Lower lobe of right lung (tissue), 2 donors: ENCODE data around the gene RIPK4. TPM values are rescaled to one million over a fixed set of nuclear protein-coding genes. Genes with fewer than 3 reads are reported as not detected.

Source experiments
- ATAC-seq, 2 donors: fragments of 200-7000 bp; cut with Tn5 transposase; one replicate each; pipeline ENCODE4 v1.9.1; 2020 to 2022; ENCODE audit warnings: mild to moderate bottlenecking in 2 of 2, moderate library complexity in 2 of 2
- DNase-seq: peaks from one replicate; pipeline ENCODE4 v3.0.0-alpha.2; 2020
- H3K27ac ChIP-seq: fragments of 200-600 bp; one replicate; pipeline ENCODE4 v1.8.0; 2022
- H3K27me3 ChIP-seq: fragments of 200-600 bp; one replicate; pipeline ENCODE4 v1.8.0; 2022; ENCODE audit warnings: low read depth
- H3K36me3 ChIP-seq: fragments of 200-600 bp; one replicate; pipeline ENCODE4 v1.8.0; 2022; ENCODE audit warnings: mild to moderate bottlenecking
- H3K4me1 ChIP-seq: fragments of 200-600 bp; one replicate; pipeline ENCODE4 v1.8.0; 2022
- H3K4me3 ChIP-seq: fragments of 200-600 bp; one replicate; pipeline ENCODE4 v1.8.0; 2022; ENCODE audit warnings: mild to moderate bottlenecking
- H3K9me3 ChIP-seq: fragments of 200-600 bp; one replicate; pipeline ENCODE4 v1.8.0; 2022
- intact Hi-C: fragments of 100-400 bp; cut with DNase I; formaldehyde crosslinking; loops from one replicate; pipeline ENCODE4 v1.11.0; 2022
- total RNA-seq: library from RNA; stranded (reverse); fragmentation: NEBNext Ultra II Directional; extraction: Animal tissue kit (Norgen Biotek cat#: 25700); gene quantifications from one replicate; pipeline ENCODE4 v1.2.1, GENCODE V29; 2021
- TF ChIP-seq, protein P1 (sequence below): fragments of 200-600 bp; IDR thresholded peaks from one replicate; pipeline ENCODE4 v1.8.0; 2022; ENCODE audit warnings: antibody characterized with exemption, mild to moderate bottlenecking
- donor health status: DM: no; HTN: yes; CAD: no; lungs with severe emphysema.

Gene RIPK4
- total RNA-seq, 1 donor from 2014 or later = 8.7 TPM

DNA sequence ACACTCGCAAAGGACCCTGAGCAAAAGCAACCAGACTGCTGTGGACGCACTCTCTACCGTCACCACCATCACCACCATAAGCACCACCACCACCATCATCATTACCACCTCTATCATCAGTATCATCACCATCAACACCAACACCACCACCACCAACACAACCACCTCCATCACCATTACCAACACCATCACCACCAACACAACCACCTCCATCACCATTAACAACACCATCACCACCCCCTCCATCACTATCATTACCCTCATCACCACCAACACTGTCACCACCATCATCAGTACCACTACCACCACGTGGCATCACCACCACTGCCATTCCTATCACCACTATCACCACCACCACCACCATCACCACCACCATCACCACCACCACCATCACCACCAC lies 38.8 kb upstream of the RIPK4 start:
- Histone ChIP-seq H3K36me3 (peaks cover 40% of the 10 kb centered on the region), H3K27ac (no peak overlapping the region), H3K9me3 (no peaks in the 10 kb centered on the region), H3K4me1 (peaks cover 12% of the 10 kb centered on the region), H3K27me3 (no peaks in the 10 kb centered on the region), H3K4me3 (no peak overlapping the region)
- DNase-seq (no peak), ATAC-seq (no peak)
- TF ChIP-seq, protein P1, sequence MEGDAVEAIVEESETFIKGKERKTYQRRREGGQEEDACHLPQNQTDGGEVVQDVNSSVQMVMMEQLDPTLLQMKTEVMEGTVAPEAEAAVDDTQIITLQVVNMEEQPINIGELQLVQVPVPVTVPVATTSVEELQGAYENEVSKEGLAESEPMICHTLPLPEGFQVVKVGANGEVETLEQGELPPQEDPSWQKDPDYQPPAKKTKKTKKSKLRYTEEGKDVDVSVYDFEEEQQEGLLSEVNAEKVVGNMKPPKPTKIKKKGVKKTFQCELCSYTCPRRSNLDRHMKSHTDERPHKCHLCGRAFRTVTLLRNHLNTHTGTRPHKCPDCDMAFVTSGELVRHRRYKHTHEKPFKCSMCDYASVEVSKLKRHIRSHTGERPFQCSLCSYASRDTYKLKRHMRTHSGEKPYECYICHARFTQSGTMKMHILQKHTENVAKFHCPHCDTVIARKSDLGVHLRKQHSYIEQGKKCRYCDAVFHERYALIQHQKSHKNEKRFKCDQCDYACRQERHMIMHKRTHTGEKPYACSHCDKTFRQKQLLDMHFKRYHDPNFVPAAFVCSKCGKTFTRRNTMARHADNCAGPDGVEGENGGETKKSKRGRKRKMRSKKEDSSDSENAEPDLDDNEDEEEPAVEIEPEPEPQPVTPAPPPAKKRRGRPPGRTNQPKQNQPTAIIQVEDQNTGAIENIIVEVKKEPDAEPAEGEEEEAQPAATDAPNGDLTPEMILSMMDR = no peak
- intact Hi-C loops = no loop called here

- no peak overlapping the region for H3K4me3 ChIP-seq
- H3K9me3 ChIP-seq = no peaks in the 10 kb centered on the region
- no peak for DNase-seq
- TF ChIP-seq, protein P1 = no peak
- ATAC-seq = no peak
- H3K36me3 ChIP-seq = peaks cover 40% of the 10 kb centered on the region
- H3K27me3 ChIP-seq = no peaks in the 10 kb centered on the region
- H3K4me1 ChIP-seq = peaks cover 12% of the 10 kb centered on the region
- intact Hi-C loops = no loop called here
- no peak overlapping the region for H3K27ac ChIP-seq
Measured at GRCh38 chr21:41805038-41805437, 38.2 kb upstream of the RIPK4 start.

DNA sequence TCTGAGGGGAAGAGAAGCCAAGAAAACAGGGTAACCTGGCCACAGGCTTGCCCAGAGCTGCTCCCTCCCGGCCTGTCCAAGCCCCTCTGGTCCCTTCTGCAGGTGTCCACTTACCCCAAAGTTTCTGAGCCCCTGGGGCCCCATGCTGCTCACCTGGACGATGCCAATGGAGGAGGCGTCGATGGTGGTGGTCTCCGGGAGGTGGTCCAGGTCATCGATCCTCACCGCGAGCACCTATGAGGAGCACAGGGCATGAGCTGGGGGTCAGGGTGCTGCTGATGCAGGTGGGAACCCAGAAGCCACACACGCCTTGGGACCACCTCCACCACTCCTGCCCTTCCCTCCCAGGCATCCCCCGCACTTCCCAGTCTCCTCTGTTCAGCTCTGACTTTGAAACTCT lies 37.5 kb upstream of the RIPK4 start:
- DNase-seq (no peak), ATAC-seq (no peak)
- peaks cover 12% of the 10 kb centered on the region for H3K4me1 ChIP-seq
- peaks cover 40% of the 10 kb centered on the region for H3K36me3 ChIP-seq
- no peak overlapping the region for H3K4me3 ChIP-seq
- no peaks in the 10 kb centered on the region for H3K27me3 ChIP-seq
- TF ChIP-seq, protein P1 = no peak
- intact Hi-C loops = no loop called here
- H3K9me3 ChIP-seq = no peaks in the 10 kb centered on the region
- H3K27ac ChIP-seq = no peak overlapping the region

- H3K4me3 ChIP-seq = no peak overlapping the region
- no peaks in the 10 kb centered on the region for H3K27me3 ChIP-seq
- H3K9me3 ChIP-seq = no peaks in the 10 kb centered on the region
- no peak for DNase-seq
- peaks cover 12% of the 10 kb centered on the region for H3K4me1 ChIP-seq
- intact Hi-C loops = no loop called here
- peaks cover 44% of the 10 kb centered on the region for H3K36me3 ChIP-seq
- TF ChIP-seq, protein P1 = no peak
- ATAC-seq = no peak
- no peak overlapping the region for H3K27ac ChIP-seq
Measured at GRCh38 chr21:41803316-41803715, 36.5 kb upstream of the RIPK4 start.

DNA sequence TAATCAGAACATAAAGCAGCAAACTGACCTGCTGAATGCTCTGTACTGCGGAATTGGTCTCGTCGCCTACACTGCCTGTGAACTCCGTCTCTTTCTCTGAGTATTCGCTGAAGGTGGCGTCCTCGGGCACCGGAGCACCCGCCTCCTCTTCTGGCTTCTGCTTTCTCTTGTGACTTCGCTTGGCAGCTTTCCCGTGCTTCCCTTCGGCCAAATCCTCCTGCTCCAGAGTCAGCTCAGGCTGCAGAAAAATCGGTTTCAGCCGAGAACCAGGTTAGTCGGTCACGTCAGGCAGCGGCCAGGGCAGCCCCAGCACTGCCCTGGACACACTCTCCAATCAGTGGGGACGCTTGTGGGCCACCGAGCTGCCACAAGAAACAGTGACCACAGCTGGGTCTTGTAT lies 35.8 kb upstream of the RIPK4 start:
- no peak overlapping the region for H3K27ac ChIP-seq
- peaks cover 46% of the 10 kb centered on the region for H3K36me3 ChIP-seq
- no peaks in the 10 kb centered on the region for H3K9me3 ChIP-seq
- intact Hi-C loops = no loop called here
- peaks cover 12% of the 10 kb centered on the region for H3K4me1 ChIP-seq
- no peak for DNase-seq
- H3K4me3 ChIP-seq = no peak overlapping the region
- no peak for ATAC-seq
- no peaks in the 10 kb centered on the region for H3K27me3 ChIP-seq
- TF ChIP-seq, protein P1 = no peak

GRCh38 chr21:41802198-41802584 lies 35.3 kb upstream of the RIPK4 start:
- Histone ChIP-seq H3K27ac (no peak overlapping the region), H3K36me3 (peaks cover 46% of the 10 kb centered on the region), H3K27me3 (no peaks in the 10 kb centered on the region), H3K9me3 (no peaks in the 10 kb centered on the region), H3K4me3 (no peak overlapping the region), H3K4me1 (peaks cover 12% of the 10 kb centered on the region)
- TF ChIP-seq, protein P1 = no peak
- ATAC-seq = no peak
- no peak for DNase-seq
- intact Hi-C loops = no loop called here
